ENCODE data around the gene STING1. TPM values are rescaled to one million over a fixed set of nuclear protein-coding genes. Genes with fewer than 3 reads are reported as not detected.

STING1 gene
- total and polyA plus RNA-seq, 2 of the 13 experiments (the other 11 are each of a cell fraction or from before 2014, with no cell fraction given) = 1.3 to 4.4 TPM

DNA sequence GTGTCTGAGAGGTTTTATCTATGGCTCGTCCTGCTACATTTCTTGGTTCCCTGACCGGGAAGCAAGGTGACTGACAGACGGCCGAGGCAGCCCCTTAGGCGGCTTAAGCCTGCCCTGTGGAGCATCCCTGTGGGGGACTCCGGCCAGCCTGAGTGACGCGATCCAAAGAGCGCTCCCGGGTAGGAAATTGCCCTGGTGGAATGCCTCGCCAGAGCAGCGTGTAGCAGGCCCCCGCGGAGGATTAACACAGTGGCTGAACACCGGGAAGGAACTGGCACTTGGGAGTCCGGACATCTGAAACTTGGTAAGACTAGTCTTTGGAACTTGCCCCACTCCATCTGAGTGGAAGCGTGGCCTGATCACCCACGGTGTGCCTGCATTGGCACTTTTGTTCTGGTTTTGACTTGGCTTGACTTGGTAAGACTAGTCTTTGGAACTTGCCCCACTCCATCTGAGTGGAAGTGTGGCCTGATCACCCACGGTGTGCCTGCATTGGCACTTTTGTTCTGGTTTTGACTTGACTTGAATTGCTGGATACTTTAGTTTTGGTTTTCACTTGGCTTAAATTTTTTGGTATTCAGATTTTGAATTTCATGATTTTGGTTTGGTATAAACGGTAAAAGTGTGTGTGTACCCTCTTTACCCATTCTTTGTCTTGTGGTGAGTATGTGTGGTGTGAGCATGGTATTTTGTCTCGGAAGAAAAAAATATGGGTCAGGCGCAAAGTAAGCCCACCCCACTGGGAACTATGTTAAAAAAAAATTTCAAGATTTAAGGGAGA lies 43.9 kb upstream of the STING1 start (continued):
- TF ChIP-seq ZNF800 (CRISPR knock-in tag; IDR thresholded peaks at IDR 0.05) (peak; percentile 81), BRCA1 (CRISPR knock-in tag; IDR thresholded peaks at IDR 0.05) (0 out of 2 replicates have a peak, but pooled peaks have one; percentile 33), ZNF350 (CRISPR knock-in tag; IDR thresholded peaks at IDR 0.05; ENCODE audit: borderline replicate concordance, low read depth) (peak; percentile 41; the same call in 1 of the 2 replicates), IKZF5 (CRISPR knock-in tag; IDR thresholded peaks at IDR 0.05) (peak; percentile 13; the same call in 1 of the 2 replicates), ZNF263 (CRISPR knock-in tag; IDR thresholded peaks at IDR 0.05) (0 out of 2 replicates have a peak, but pooled peaks have one; percentile 36), NFKB2 (CRISPR knock-in tag; IDR thresholded peaks at IDR 0.05; ENCODE audit: borderline replicate concordance) (peak; percentile 45; the same call in 1 of the 2 replicates), ZNF883 (CRISPR knock-in tag; IDR thresholded peaks at IDR 0.05; ENCODE audit: not compliant biosample characterization) (peak; percentile 27), SALL1 (CRISPR knock-in tag; IDR thresholded peaks at IDR 0.05) (0 out of 2 replicates have a peak, but pooled peaks have one; percentile 9), ZNF232 (CRISPR knock-in tag; IDR thresholded peaks at IDR 0.05; ENCODE audit: borderline replicate concordance) (0 out of 2 replicates have a peak, but pooled peaks have one; percentile 48), CCDC6 (CRISPR knock-in tag; IDR thresholded peaks at IDR 0.05) (0 out of 2 replicates have a peak, but pooled peaks have one; percentile 39), SALL2 (CRISPR knock-in tag; IDR thresholded peaks at IDR 0.05) (0 out of 2 replicates have a peak, but pooled peaks have one; percentile 32), ISL2 (CRISPR knock-in tag; IDR thresholded peaks at IDR 0.05) (0 out of 2 replicates have a peak, but pooled peaks have one; percentile 28), MED13 (CRISPR knock-in tag; IDR thresholded peaks at IDR 0.05) (0 out of 2 replicates have a peak, but pooled peaks have one; percentile 34), HMGXB4 (CRISPR knock-in tag; IDR thresholded peaks at IDR 0.05; ENCODE audit: borderline replicate concordance in 1 of 2, low read depth in 1 of 2) (peak; percentile 0 to 51; a peak in 2 of 4 replicates), ZFP90 (CRISPR knock-in tag; IDR thresholded peaks at IDR 0.05; ENCODE audit: borderline replicate concordance) (peak; percentile 51; the same call in 1 of the 2 replicates)
- TF ChIP-seq, protein P1, sequence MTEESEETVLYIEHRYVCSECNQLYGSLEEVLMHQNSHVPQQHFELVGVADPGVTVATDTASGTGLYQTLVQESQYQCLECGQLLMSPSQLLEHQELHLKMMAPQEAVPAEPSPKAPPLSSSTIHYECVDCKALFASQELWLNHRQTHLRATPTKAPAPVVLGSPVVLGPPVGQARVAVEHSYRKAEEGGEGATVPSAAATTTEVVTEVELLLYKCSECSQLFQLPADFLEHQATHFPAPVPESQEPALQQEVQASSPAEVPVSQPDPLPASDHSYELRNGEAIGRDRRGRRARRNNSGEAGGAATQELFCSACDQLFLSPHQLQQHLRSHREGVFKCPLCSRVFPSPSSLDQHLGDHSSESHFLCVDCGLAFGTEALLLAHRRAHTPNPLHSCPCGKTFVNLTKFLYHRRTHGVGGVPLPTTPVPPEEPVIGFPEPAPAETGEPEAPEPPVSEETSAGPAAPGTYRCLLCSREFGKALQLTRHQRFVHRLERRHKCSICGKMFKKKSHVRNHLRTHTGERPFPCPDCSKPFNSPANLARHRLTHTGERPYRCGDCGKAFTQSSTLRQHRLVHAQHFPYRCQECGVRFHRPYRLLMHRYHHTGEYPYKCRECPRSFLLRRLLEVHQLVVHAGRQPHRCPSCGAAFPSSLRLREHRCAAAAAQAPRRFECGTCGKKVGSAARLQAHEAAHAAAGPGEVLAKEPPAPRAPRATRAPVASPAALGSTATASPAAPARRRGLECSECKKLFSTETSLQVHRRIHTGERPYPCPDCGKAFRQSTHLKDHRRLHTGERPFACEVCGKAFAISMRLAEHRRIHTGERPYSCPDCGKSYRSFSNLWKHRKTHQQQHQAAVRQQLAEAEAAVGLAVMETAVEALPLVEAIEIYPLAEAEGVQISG (CRISPR knock-in tag; IDR thresholded peaks at IDR 0.05) = peak; percentile 63; the same call in 1 of the 2 replicates
- TF ChIP-seq, protein P2, sequence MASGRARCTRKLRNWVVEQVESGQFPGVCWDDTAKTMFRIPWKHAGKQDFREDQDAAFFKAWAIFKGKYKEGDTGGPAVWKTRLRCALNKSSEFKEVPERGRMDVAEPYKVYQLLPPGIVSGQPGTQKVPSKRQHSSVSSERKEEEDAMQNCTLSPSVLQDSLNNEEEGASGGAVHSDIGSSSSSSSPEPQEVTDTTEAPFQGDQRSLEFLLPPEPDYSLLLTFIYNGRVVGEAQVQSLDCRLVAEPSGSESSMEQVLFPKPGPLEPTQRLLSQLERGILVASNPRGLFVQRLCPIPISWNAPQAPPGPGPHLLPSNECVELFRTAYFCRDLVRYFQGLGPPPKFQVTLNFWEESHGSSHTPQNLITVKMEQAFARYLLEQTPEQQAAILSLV (CRISPR knock-in tag; IDR thresholded peaks at IDR 0.05; ENCODE audit: borderline replicate concordance) = peak; percentile 63; the same call in 1 of the 2 replicates

Measured in HepG2 (cell line).